Trophoblast cell (in vitro differentiated cells and primary cell): ENCODE measurements around the gene NEUROD2.

ENCODE experiments used
- DNase-seq, 2 donors: peaks; one replicate each; pipeline ENCODE4 v3.0.0-alpha.2; 2016
- H2AFZ ChIP-seq: 2 replicates; pipeline ENCODE4 v1.6.1; 2013; ENCODE audit warnings: low read length, moderate library complexity, mild to moderate bottlenecking; ENCODE audit not compliant: insufficient read depth, poor library complexity
- H2AK5ac ChIP-seq: 2 replicates; pipeline ENCODE4 v1.6.1; 2013; ENCODE audit warnings: mild to moderate bottlenecking, low read length
- H2BK120ac ChIP-seq: 2 replicates; pipeline ENCODE4 v1.6.1; 2013; ENCODE audit warnings: low read length, mild to moderate bottlenecking, moderate library complexity; ENCODE audit not compliant: insufficient read depth, poor library complexity
- H2BK12ac ChIP-seq: 2 replicates; pipeline ENCODE4 v1.6.1; 2013; ENCODE audit warnings: mild to moderate bottlenecking, low read length, moderate library complexity
- H2BK5ac ChIP-seq: 2 replicates; pipeline ENCODE4 v1.6.1; 2013; ENCODE audit warnings: low read length, low read depth, moderate library complexity, mild to moderate bottlenecking; ENCODE audit not compliant: poor library complexity
- H3K14ac ChIP-seq: 2 replicates; pipeline ENCODE4 v1.6.1; 2013; ENCODE audit warnings: mild to moderate bottlenecking, low read length
- H3K18ac ChIP-seq: 2 replicates; pipeline ENCODE4 v1.6.1; 2013; ENCODE audit warnings: mild to moderate bottlenecking, low read length
- H3K23ac ChIP-seq: 2 replicates; pipeline ENCODE4 v1.6.1; 2013; ENCODE audit warnings: low read length
- H3K27ac ChIP-seq: 2 replicates; pipeline ENCODE4 v1.5.1; 2013; ENCODE audit warnings: low read depth, mild to moderate bottlenecking, inconsistent platforms, low read length, moderate library complexity
- H3K27me3 ChIP-seq: 2 replicates; pipeline ENCODE4 v1.6.1; 2013; ENCODE audit warnings: inconsistent platforms, mild to moderate bottlenecking, low read length, moderate library complexity; ENCODE audit not compliant: insufficient read depth
- H3K36me3 ChIP-seq, 2 experiments: 1 replicate in 1 of 2; 2 replicates in 1 of 2; pipeline ENCODE4 v1.6.1; 2013; ENCODE audit warnings: low read length in 2 of 2, mild to moderate bottlenecking in 2 of 2, moderate library complexity in 1 of 2; ENCODE audit not compliant: insufficient read depth in 2 of 2, control insufficient read depth in 1 of 2
- H3K4ac ChIP-seq: 2 replicates; pipeline ENCODE4 v1.6.1; 2013; ENCODE audit warnings: low read depth, mild to moderate bottlenecking, low read length, moderate library complexity
- H3K4me1 ChIP-seq, 2 experiments: 1 replicate in 1 of 2; 2 replicates in 1 of 2; pipeline ENCODE4 v1.6.1; 2013; ENCODE audit warnings: low read length in 2 of 2, mild to moderate bottlenecking in 2 of 2, moderate library complexity in 1 of 2; ENCODE audit not compliant: insufficient read depth in 2 of 2, control insufficient read depth in 1 of 2
- H3K4me2 ChIP-seq: 2 replicates; pipeline ENCODE4 v1.6.1; 2013; ENCODE audit warnings: inconsistent platforms, mild to moderate bottlenecking, low read length, moderate library complexity
- H3K4me3 ChIP-seq: 2 replicates; pipeline ENCODE4 v1.5.1; 2013; ENCODE audit warnings: mild to moderate bottlenecking, low read depth, low read length, inconsistent platforms
- H3K79me1 ChIP-seq: one replicate; pipeline ENCODE4 v1.6.1; 2013; ENCODE audit warnings: low read length
- H3K79me2 ChIP-seq: 2 replicates; pipeline ENCODE4 v1.6.1; 2013; ENCODE audit warnings: low read length, mild to moderate bottlenecking; ENCODE audit not compliant: control insufficient read depth, insufficient read depth, poor library complexity
- H3K9ac ChIP-seq: 2 replicates; pipeline ENCODE4 v1.6.1; 2013; ENCODE audit warnings: mild to moderate bottlenecking, low read length
- H3K9me3 ChIP-seq: 2 replicates; pipeline ENCODE4 v1.6.1; 2013; ENCODE audit warnings: low read depth, mild to moderate bottlenecking, control low read depth, inconsistent platforms, low read length; ENCODE audit not compliant: insufficient read depth
- H4K12ac ChIP-seq: 2 replicates; pipeline ENCODE4 v1.6.1; 2013; ENCODE audit warnings: low read depth, mild to moderate bottlenecking, low read length, moderate library complexity
- H4K8ac ChIP-seq: 2 replicates; pipeline ENCODE4 v1.6.1; 2013; ENCODE audit warnings: low read depth, mild to moderate bottlenecking, low read length, moderate library complexity
- H4K91ac ChIP-seq: one replicate; pipeline ENCODE4 v1.6.1; 2013; ENCODE audit warnings: low read depth, mild to moderate bottlenecking, low read length, moderate library complexity
- WGBS: extraction: QIAGEN DNeasy Blood & Tissue Kit; methylation state at CpG from one replicate; pipeline ENCODE4 v1.1.7; 2013; ENCODE audit warnings: missing lambda C conversion rate; ENCODE audit not compliant: insufficient read length, insufficient coverage; ENCODE audit errors: extremely low coverage; 5-methylcytosine and 5-hydroxymethylcytosine counted together

Gene NEUROD2

DNA sequence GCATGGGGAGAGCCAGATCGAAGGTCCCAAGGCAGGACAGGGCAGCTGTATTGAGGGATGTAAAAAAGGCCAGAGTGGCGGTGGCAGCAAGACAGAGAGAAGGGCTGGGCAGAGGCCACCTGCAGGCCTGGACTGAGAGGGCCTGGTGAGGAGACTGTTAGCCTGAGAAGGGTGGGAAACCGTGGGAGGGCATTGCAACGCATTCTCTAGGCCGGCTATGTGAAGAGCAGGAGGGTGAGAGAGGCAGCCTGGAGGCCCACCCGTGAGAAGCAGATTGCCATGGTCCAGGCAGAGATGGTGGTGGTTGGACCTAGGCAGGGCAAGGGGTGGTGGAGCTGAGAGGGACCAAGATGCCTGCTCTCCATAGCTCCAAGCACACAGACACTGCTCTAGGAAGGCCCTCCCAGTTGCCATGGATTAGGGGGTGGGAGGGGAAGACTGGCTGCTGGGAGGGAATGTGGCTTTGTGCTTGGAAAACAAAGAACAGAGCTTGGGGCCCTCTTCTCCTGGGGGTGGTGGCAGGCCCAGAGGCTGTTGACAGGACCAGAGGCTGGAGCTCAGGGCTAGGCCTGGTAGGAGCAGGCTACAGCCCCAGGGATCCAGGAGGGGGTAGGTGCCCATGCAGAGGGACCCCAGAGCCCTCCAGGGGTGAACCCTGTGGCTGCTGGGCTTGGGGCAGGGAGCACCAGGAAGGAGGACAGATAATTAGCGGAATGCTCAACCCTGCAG, 45.0 kb upstream of the NEUROD2 start:
- H3K9ac ChIP-seq = no peak overlapping the region
- no peak overlapping the region for H3K18ac ChIP-seq
- H3K4me1 ChIP-seq = peaks cover 4 to 8% of the 10 kb centered on the region in 2 experiments
- H4K91ac ChIP-seq = no peak overlapping the region
- H3K27ac ChIP-seq = no peak overlapping the region
- H4K12ac ChIP-seq = no peak overlapping the region
- no peak overlapping the region for H2BK5ac ChIP-seq
- no peak overlapping the region for H3K23ac ChIP-seq
- no peak overlapping the region for H3K4ac ChIP-seq
- H2AK5ac ChIP-seq = no peak overlapping the region
- DNase-seq = no peak
- peaks cover 5 to 9% of the 10 kb centered on the region in 2 experiments for H3K36me3 ChIP-seq
- no peak overlapping the region for H3K4me3 ChIP-seq
- no peaks in the 10 kb centered on the region for H3K9me3 ChIP-seq
- H3K79me2 ChIP-seq = no peaks in the 10 kb centered on the region
- no peak overlapping the region for H3K4me2 ChIP-seq
- H3K27me3 ChIP-seq = no peaks in the 10 kb centered on the region
- no CpG with 5 or more reads among the region's 7 CpGs for WGBS
- H4K8ac ChIP-seq = no peak overlapping the region
- H2BK120ac ChIP-seq = no peak overlapping the region
- no peak overlapping the region for H3K14ac ChIP-seq
- H2AFZ ChIP-seq = no peak overlapping the region
- H3K79me1 ChIP-seq = no peaks in the 10 kb centered on the region
- H2BK12ac ChIP-seq = no peak overlapping the region

DNA sequence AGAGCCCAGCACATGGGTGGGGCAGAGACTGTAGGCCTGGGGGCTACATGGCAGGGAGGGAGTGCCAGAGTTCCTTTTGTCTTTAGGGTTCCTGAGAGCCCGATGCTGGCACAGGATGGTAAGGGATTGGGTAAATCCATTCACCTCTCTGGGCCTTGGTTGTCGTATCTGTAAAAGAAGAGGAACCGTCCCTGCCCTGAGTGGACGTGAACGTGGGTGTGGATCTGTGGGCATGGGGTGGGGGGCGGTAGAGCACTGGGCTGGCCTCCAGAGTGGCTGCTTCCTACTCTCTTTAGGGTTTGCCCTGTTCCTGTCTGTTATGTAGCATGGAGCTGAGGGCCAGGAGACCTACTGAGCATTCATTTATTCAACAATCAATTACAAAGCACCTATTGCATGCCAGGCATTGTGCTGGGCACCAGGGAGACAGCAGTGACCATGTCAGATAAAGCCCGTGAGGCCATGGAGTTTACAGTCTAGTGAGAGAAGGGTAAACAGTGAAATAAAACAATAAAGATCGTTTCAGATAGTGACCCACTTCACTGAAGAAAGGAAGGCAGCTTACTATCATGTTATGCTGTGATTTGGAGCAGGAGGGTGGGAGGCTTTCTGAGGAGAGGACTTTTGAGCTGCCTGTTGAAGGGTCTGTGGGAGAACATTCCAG, 44.3 kb upstream of the NEUROD2 start:
- H3K4me2 ChIP-seq = no peak overlapping the region
- no peak overlapping the region for H3K23ac ChIP-seq
- no peak overlapping the region for H4K12ac ChIP-seq
- no peak overlapping the region for H4K91ac ChIP-seq
- no peak overlapping the region for H3K9ac ChIP-seq
- no peak overlapping the region for H2BK120ac ChIP-seq
- no peak overlapping the region for H2AFZ ChIP-seq
- no peak overlapping the region for H2BK5ac ChIP-seq
- H3K9me3 ChIP-seq = no peaks in the 10 kb centered on the region
- H3K14ac ChIP-seq = no peak overlapping the region
- H3K18ac ChIP-seq = no peak overlapping the region
- H2BK12ac ChIP-seq = no peak overlapping the region
- no peak overlapping the region for H4K8ac ChIP-seq
- H3K79me2 ChIP-seq = no peaks in the 10 kb centered on the region
- no peak overlapping the region for H2AK5ac ChIP-seq
- H3K4me1 ChIP-seq = peaks cover 4 to 8% of the 10 kb centered on the region in 2 experiments
- H3K4me3 ChIP-seq = no peak overlapping the region
- WGBS = no CpG with 5 or more reads among the region's 8 CpGs
- no peaks in the 10 kb centered on the region for H3K79me1 ChIP-seq
- no peaks in the 10 kb centered on the region for H3K27me3 ChIP-seq
- peaks cover 2 to 9% of the 10 kb centered on the region in 2 experiments for H3K36me3 ChIP-seq
- H3K4ac ChIP-seq = no peak overlapping the region
- DNase-seq = no peak
- H3K27ac ChIP-seq = no peak overlapping the region

DNA sequence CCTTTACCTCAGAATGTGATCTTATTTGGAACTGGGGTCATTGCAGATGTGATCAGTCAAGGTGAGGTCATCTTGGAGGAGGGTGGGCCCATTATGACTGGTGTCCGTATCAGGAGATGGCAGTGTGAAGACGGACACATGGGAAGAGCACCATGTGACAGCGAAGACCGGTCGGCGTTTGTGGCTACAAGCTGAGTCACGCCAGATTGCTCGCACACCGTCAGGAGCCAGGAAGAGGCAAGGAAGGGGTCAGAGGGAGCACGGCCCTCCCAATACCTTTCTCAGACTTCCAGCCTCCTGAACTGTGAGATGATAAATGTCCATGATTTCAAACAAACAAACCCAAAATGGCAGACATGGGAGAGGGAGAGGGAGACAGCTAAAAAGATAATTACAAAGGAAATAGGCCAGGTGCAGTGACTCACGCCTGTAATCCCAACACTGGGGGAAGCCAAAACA, 42.4 kb upstream of the NEUROD2 start:
- H4K91ac ChIP-seq = no peak overlapping the region
- H3K27ac ChIP-seq = no peak overlapping the region
- no peaks in the 10 kb centered on the region for H3K79me2 ChIP-seq
- no peak overlapping the region for H3K23ac ChIP-seq
- H3K4ac ChIP-seq = no peak overlapping the region
- no peaks in the 10 kb centered on the region for H3K79me1 ChIP-seq
- DNase-seq = peak in 1 of 2 donors; percentile 25
- no peak overlapping the region for H3K4me2 ChIP-seq
- peaks cover 4 to 8% of the 10 kb centered on the region in 2 experiments for H3K4me1 ChIP-seq
- no peak overlapping the region for H2BK120ac ChIP-seq
- no peak overlapping the region for H2AFZ ChIP-seq
- no peaks in the 10 kb centered on the region for H3K9me3 ChIP-seq
- H3K14ac ChIP-seq = no peak overlapping the region
- no peak overlapping the region for H3K9ac ChIP-seq
- H2BK12ac ChIP-seq = no peak overlapping the region
- no peak overlapping the region for H4K12ac ChIP-seq
- no peak overlapping the region for H3K4me3 ChIP-seq
- peaks cover 0 to 2% of the 10 kb centered on the region in 2 experiments for H3K36me3 ChIP-seq
- no CpG with 5 or more reads among the region's 11 CpGs for WGBS
- no peak overlapping the region for H2BK5ac ChIP-seq
- no peak overlapping the region for H4K8ac ChIP-seq
- no peak overlapping the region for H2AK5ac ChIP-seq
- H3K18ac ChIP-seq = no peak overlapping the region
- H3K27me3 ChIP-seq = no peaks in the 10 kb centered on the region

DNA sequence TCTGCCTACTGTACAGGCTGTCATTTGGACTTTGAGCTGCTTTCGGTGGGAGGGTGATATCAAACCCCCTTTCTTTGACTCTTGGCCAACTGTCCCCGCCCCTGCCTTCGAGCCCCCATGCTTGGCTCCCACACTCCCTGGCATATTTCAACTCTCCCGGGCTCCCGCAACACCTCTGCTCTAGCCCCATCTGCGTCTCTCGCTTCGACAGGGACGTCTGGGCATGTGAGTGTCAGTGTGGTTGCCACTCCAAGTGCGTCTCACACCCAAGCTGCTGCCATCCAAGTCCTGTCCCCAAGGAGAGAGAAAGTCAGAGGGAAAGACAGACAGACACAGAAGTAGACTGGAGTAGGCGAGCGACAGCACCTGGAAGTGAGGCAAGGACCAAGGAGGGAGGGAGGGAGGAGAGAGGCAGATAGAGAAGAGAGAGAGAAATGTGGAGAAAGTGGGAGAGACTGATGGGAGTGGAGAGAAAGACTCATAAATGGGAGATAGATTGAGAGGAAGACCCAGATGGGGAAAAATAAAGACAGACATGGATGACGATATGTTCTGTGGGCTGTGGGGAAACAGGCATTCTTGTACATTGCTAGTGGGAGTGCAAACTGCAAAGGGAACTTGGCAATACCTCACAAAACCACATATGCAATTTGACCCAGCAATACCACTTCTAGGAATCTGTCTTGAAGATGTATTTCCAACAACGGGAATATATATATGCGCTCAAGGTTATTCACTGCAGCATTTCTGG, 41.1 kb upstream of the NEUROD2 start:
- no peak for DNase-seq
- no peak overlapping the region for H3K23ac ChIP-seq
- no CpG with 5 or more reads among the region's 15 CpGs for WGBS

More for the DNA sequence above, 41.1 kb upstream of the NEUROD2 start:
- H4K8ac ChIP-seq = no peak overlapping the region
- no peaks in the 10 kb centered on the region for H3K27me3 ChIP-seq
- H2AK5ac ChIP-seq = no peak overlapping the region
- H3K79me1 ChIP-seq = no peaks in the 10 kb centered on the region
- no peak overlapping the region for H3K9ac ChIP-seq
- H3K79me2 ChIP-seq = no peaks in the 10 kb centered on the region
- H3K4ac ChIP-seq = no peak overlapping the region
- H3K18ac ChIP-seq = no peak overlapping the region
- no peaks in the 10 kb centered on the region for H3K9me3 ChIP-seq
- H3K14ac ChIP-seq = no peak overlapping the region
- H2BK5ac ChIP-seq = no peak overlapping the region
- no peak overlapping the region for H4K91ac ChIP-seq
- H3K4me1 ChIP-seq = peaks cover 8 to 15% of the 10 kb centered on the region in 2 experiments
- no peak overlapping the region for H2AFZ ChIP-seq
- no peak overlapping the region for H2BK12ac ChIP-seq
- H2BK120ac ChIP-seq = no peak overlapping the region
- H3K4me2 ChIP-seq = no peak overlapping the region
- H4K12ac ChIP-seq = no peak overlapping the region
- no peak overlapping the region for H3K4me3 ChIP-seq
- no peak overlapping the region for H3K27ac ChIP-seq
- H3K36me3 ChIP-seq = peaks cover 0 to 2% of the 10 kb centered on the region in 2 experiments
